Mesangial cell (primary cell): ENCODE measurements around the gene DOP1A. TPM values are rescaled to one million over a fixed set of nuclear protein-coding genes. Genes with fewer than 3 reads are reported as not detected.

Experiments used
- total RNA-seq: library from RNA; depleted of rRNA; stranded (reverse); fragments of >200 nt; gene quantifications from 2 replicates; pipeline ENCODE4 v1.2.3, GENCODE V29; 2015

The DOP1A gene, protein sequence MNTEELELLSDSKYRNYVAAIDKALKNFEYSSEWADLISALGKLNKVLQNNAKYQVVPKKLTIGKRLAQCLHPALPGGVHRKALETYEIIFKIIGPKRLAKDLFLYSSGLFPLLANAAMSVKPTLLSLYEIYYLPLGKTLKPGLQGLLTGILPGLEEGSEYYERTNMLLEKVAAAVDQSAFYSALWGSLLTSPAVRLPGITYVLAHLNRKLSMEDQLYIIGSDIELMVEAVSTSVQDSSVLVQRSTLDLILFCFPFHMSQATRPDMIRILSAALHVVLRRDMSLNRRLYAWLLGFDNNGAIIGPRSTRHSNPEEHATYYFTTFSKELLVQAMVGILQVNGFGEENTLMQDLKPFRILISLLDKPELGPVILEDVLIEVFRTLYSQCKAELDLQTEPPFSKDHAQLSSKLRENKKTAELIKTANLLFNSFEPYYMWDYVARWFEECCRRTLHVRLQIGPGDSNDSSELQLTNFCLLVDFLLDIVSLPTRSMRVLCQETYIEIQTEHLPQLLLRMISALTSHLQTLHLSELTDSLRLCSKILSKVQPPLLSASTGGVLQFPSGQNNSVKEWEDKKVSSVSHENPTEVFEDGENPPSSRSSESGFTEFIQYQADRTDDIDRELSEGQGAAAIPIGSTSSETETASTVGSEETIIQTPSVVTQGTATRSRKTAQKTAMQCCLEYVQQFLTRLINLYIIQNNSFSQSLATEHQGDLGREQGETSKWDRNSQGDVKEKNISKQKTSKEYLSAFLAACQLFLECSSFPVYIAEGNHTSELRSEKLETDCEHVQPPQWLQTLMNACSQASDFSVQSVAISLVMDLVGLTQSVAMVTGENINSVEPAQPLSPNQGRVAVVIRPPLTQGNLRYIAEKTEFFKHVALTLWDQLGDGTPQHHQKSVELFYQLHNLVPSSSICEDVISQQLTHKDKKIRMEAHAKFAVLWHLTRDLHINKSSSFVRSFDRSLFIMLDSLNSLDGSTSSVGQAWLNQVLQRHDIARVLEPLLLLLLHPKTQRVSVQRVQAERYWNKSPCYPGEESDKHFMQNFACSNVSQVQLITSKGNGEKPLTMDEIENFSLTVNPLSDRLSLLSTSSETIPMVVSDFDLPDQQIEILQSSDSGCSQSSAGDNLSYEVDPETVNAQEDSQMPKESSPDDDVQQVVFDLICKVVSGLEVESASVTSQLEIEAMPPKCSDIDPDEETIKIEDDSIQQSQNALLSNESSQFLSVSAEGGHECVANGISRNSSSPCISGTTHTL (N-terminal part only)
- 3.1 and 7.9 TPM in 2 replicates for total RNA-seq

DNA sequence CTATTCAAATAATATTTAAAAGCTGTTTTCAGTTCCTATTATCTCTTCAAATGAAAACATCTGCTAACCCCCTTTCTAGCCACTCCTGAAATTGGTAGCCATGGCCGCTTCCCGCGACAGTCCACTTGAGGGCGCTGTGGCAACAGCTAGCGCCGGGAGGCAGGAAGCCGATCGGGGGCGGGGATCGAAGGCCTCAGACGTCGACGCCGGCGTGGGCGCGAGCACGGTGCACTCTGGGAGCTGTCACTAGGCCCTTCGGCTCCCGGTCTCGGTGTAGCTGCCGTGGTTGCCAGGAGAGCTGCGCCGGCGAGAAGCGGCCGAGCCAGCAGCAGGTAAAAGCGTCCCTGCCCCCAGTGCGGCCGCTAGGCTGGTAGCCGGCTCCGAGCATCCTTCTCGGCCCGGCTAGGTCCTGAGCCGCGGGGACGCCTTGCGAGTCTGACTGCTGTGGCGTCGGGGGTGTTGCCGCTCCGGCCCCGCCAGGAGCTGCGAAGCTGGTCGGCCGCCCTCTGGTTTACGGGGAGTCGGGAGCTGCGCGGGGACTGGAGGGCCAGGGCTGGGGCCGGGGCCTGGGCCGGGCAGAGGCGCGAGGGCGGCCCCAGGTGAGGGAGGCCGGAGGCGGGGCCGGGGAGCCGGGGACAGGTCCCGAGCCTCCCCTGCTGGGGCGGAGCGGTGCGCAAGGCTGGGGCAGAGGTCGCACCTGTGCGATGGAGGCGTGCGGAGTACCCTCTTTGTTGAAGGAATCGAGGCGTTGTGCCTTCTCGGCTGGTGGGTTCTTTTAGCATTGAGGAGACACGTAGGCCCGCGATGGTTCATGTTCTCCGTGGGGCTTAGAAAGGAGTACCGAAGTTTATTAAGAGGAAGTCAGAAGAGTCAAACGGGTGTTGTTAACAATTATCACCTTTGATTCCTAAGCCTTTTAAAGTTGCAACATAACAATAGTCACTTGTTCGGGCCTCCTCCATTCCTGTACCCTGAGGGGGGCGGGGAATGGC is at the start of gene DOP1A:
TSS of gene DOP1A (plus strand) at position 224 of the 992 bp plus-strand sequence. CDS start 29,307 bp downstream, outside the sequence.

GRCh38 chr6:83065511-83066192 is 1.8 kb upstream of the DOP1A start, which contains the start of gene UBE3D:
UBE3D (minus strand) TSS chr6:83065841; CDS start chr6:83065718, 123 bp downstream.

GRCh38 chr6:83192871-83193746 is 125.6 kb downstream of the DOP1A start, which contains the start of the genes PGM3 and RWDD2A:
PGM3 (minus strand) TSS chr6:83193265; CDS start chr6:83191012, 2,253 bp downstream.
RWDD2A (plus strand) TSS chr6:83193357; CDS start chr6:83194452, 1,095 bp downstream.

Other genes starting within 250 kb of the DOP1A start
- gene UBE3D, start 1.8 kb upstream of the DOP1A start, total RNA-seq: 3.9 and 5.5 TPM in 2 replicates
- gene PGM3, start 125.6 kb downstream of the DOP1A start, total RNA-seq: 24.3 and 39.3 TPM in 2 replicates
- 2.3 and 4.7 TPM in 2 replicates for gene RWDD2A, start 125.7 kb downstream of the DOP1A start, total RNA-seq